ENCODE results near the gene SMYD3.

Gene SMYD3

DNA sequence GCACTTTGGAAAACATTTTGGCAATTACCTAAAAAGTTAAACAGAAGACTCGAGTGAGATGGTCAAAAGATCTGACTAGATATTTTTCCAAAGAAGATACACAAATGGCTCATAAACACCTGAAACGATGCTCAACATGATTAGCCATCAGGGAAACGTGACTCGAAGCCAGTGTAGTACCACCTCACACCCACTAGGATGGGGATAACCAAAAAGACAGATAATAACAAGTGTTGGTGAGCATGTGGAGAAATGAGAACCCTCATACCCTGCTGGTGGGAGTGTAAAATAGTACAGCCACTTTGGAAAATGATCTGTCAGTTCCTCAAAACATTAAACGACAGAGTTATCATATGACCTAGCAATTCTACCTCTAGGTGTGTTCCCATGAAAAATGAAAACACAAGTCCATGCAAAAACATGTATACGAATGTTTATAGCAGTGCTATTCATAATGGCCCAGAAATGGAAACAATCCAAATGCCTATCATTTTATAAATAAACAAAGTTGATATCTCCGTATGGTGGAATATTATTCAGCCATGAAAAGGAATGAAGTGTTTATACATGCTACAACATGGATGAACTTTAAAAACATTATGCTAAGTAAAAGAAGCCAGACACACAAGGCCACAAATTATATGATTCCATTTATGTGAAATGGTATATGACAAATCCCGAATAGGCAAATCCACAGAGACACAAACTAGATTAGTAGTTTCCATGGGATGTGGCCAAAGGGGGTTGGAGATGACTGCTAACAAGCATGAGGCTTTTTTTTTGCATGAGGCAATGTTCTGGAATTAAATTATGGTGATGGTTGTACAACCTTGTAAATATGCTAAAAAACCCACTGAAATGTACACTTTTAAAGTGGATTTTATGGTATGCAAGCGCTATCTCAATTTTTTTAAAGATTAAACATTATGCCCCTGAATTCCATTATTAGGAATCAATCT, 727.0 kb downstream of the SMYD3 start:
- Histone ChIP-seq H3K79me2 (ENCODE audit: insufficient read depth, low read length) (no peaks in the 10 kb centered on the region), H4K20me1 (ENCODE audit: insufficient read depth, low read length) (no peaks in the 10 kb centered on the region), H3K9me3 (ENCODE audit: insufficient read depth, low read length, severe bottlenecking) (no peaks in the 10 kb centered on the region), H3K27ac (ENCODE audit: low read length) (no peak overlapping the region), H3K4me3 (ENCODE audit: low read depth in 1 of 2, low read length in 2 of 2) (no peak overlapping the region), H3K9ac (ENCODE audit: low read depth, low read length) (no peak overlapping the region), H3K36me3 (ENCODE audit: insufficient read depth, low read length) (no peaks in the 10 kb centered on the region), H2AFZ (ENCODE audit: low read depth, low read length) (no peak overlapping the region), H3K4me2 (ENCODE audit: insufficient read depth, low read length) (no peak overlapping the region), H3K4me1 (ENCODE audit: insufficient read depth, low read length) (no peaks in the 10 kb centered on the region), H3K27me3 (ENCODE audit: insufficient read depth, low read length, poor library complexity) (no peaks in the 10 kb centered on the region)
- no peak for DNase-seq
- TF ChIP-seq EZH2 (IDR thresholded peaks at IDR 0.05; ENCODE audit: borderline replicate concordance, low read depth, low read length, severe bottlenecking), result no peak
- TF ChIP-seq CTCF (IDR thresholded peaks at IDR 0.05; ENCODE audit: borderline replicate concordance, extremely low read depth, low read length, poor library complexity, severe bottlenecking), result peak; percentile 4
- ATAC-seq (ENCODE audit: insufficient read depth, low read depth), result no peak

DNA sequence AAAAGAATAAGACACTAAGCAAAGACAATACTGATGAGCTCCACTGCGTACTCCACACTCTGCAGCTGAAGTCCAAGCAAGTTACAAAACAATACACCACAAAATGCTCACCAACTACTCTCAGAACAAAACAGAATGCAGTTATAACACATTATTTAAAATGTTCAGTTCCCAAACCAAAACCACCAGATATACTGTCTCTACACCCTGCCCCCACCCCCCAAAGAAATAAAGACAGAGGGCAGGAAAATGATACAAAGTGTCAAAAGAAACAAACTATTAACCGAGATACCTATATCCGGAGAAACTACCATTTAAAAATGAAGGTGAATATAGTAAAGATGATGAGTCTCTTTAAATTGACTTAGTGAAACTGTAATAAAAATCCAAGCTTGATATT, 729.3 kb downstream of the SMYD3 start:
- Histone ChIP-seq H3K27ac (ENCODE audit: low read length) (no peak overlapping the region), H3K9ac (ENCODE audit: low read depth, low read length) (no peak overlapping the region), H3K4me2 (ENCODE audit: insufficient read depth, low read length) (no peak overlapping the region), H4K20me1 (ENCODE audit: insufficient read depth, low read length) (no peaks in the 10 kb centered on the region), H3K9me3 (ENCODE audit: insufficient read depth, low read length, severe bottlenecking) (no peaks in the 10 kb centered on the region), H3K4me1 (ENCODE audit: insufficient read depth, low read length) (no peaks in the 10 kb centered on the region), H3K4me3 (ENCODE audit: low read depth in 1 of 2, low read length in 2 of 2) (no peak overlapping the region), H2AFZ (ENCODE audit: low read depth, low read length) (no peak overlapping the region), H3K36me3 (ENCODE audit: insufficient read depth, low read length) (no peaks in the 10 kb centered on the region), H3K79me2 (ENCODE audit: insufficient read depth, low read length) (no peaks in the 10 kb centered on the region), H3K27me3 (ENCODE audit: insufficient read depth, low read length, poor library complexity) (no peaks in the 10 kb centered on the region)
- ATAC-seq (ENCODE audit: insufficient read depth, low read depth) (no peak), DNase-seq (no peak)
- no peak for TF ChIP-seq CTCF (IDR thresholded peaks at IDR 0.05; ENCODE audit: borderline replicate concordance, extremely low read depth, low read length, poor library complexity, severe bottlenecking)

GRCh38 chr1:245776694-245777332, 730.3 kb downstream of the SMYD3 start:
- ATAC-seq (ENCODE audit: insufficient read depth, low read depth) (no peak), DNase-seq (no peak)
- no peaks in the 10 kb centered on the region for H3K27me3 ChIP-seq (ENCODE audit: insufficient read depth, low read length, poor library complexity)
- no peak for TF ChIP-seq EZH2 (IDR thresholded peaks at IDR 0.05; ENCODE audit: borderline replicate concordance, low read depth, low read length, severe bottlenecking)
- TF ChIP-seq CTCF (IDR thresholded peaks at IDR 0.05; ENCODE audit: borderline replicate concordance, extremely low read depth, low read length, poor library complexity, severe bottlenecking), result no peak
- 0 out of 2 replicates have a peak, but pooled peaks cover 2% of the 10 kb centered on the region for H3K4me1 ChIP-seq (ENCODE audit: insufficient read depth, low read length)
- H3K27ac ChIP-seq (ENCODE audit: low read length), result no peak overlapping the region
- no peak overlapping the region for H3K9ac ChIP-seq (ENCODE audit: low read depth, low read length)
- H3K9me3 ChIP-seq (ENCODE audit: insufficient read depth, low read length, severe bottlenecking), result no peaks in the 10 kb centered on the region
- no peak overlapping the region for H3K4me2 ChIP-seq (ENCODE audit: insufficient read depth, low read length)
- H4K20me1 ChIP-seq (ENCODE audit: insufficient read depth, low read length), result no peaks in the 10 kb centered on the region
- H2AFZ ChIP-seq (ENCODE audit: low read depth, low read length), result no peak overlapping the region
- no peak overlapping the region for H3K4me3 ChIP-seq (ENCODE audit: low read depth in 1 of 2, low read length in 2 of 2)
- no peaks in the 10 kb centered on the region for H3K79me2 ChIP-seq (ENCODE audit: insufficient read depth, low read length)
- no peaks in the 10 kb centered on the region for H3K36me3 ChIP-seq (ENCODE audit: insufficient read depth, low read length)

All from DND-41 (cell line).